Measurements from ENCODE around the gene LXN. TPM values are rescaled to one million over a fixed set of nuclear protein-coding genes. Genes with fewer than 3 reads are reported as not detected.

The LXN gene
- total RNA-seq, 1 experiment from 2014 or later: 301 TPM

DNA sequence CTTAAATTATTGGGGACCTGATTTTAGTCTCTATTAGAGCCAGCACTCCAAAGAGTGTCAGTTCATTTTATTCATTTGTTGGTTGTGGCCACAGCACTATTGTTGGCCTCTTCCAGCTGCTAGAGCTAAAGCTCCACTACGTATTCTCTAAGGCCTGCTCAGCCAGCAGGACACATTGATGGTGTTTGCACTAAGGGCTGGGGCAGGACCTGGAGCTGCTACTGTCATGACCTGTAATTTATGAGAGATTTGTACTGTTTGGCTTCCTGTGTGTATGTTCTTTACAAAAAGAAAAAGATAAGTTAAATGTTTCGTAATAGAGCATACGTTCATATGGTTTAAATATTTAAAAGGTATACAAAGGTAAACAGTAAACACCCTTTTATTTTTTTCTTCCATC, 20.0 kb downstream of the LXN start:
- H3K27me3 ChIP-seq (ENCODE audit: control insufficient read depth, insufficient read depth, low read length): no peaks in the 10 kb centered on the region
- no peak for ATAC-seq
- DNase-seq (ENCODE audit: low read depth, low spot score): no peak
- TF ChIP-seq SIN3A (IDR thresholded peaks at IDR 0.05; ENCODE audit: borderline replicate concordance, insufficient read depth, low read depth, low read length): no peak
- TF ChIP-seq TCF7L2 (IDR thresholded peaks at IDR 0.05; ENCODE audit: low read depth, low read length): no peak
- TF ChIP-seq, protein P1, sequence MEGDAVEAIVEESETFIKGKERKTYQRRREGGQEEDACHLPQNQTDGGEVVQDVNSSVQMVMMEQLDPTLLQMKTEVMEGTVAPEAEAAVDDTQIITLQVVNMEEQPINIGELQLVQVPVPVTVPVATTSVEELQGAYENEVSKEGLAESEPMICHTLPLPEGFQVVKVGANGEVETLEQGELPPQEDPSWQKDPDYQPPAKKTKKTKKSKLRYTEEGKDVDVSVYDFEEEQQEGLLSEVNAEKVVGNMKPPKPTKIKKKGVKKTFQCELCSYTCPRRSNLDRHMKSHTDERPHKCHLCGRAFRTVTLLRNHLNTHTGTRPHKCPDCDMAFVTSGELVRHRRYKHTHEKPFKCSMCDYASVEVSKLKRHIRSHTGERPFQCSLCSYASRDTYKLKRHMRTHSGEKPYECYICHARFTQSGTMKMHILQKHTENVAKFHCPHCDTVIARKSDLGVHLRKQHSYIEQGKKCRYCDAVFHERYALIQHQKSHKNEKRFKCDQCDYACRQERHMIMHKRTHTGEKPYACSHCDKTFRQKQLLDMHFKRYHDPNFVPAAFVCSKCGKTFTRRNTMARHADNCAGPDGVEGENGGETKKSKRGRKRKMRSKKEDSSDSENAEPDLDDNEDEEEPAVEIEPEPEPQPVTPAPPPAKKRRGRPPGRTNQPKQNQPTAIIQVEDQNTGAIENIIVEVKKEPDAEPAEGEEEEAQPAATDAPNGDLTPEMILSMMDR (IDR thresholded peaks at IDR 0.05): no peak
- no peak for TF ChIP-seq POLR2AphosphoS5 (IDR thresholded peaks at IDR 0.05; ENCODE audit: low read depth, low read length)
- TF ChIP-seq, protein P2, sequence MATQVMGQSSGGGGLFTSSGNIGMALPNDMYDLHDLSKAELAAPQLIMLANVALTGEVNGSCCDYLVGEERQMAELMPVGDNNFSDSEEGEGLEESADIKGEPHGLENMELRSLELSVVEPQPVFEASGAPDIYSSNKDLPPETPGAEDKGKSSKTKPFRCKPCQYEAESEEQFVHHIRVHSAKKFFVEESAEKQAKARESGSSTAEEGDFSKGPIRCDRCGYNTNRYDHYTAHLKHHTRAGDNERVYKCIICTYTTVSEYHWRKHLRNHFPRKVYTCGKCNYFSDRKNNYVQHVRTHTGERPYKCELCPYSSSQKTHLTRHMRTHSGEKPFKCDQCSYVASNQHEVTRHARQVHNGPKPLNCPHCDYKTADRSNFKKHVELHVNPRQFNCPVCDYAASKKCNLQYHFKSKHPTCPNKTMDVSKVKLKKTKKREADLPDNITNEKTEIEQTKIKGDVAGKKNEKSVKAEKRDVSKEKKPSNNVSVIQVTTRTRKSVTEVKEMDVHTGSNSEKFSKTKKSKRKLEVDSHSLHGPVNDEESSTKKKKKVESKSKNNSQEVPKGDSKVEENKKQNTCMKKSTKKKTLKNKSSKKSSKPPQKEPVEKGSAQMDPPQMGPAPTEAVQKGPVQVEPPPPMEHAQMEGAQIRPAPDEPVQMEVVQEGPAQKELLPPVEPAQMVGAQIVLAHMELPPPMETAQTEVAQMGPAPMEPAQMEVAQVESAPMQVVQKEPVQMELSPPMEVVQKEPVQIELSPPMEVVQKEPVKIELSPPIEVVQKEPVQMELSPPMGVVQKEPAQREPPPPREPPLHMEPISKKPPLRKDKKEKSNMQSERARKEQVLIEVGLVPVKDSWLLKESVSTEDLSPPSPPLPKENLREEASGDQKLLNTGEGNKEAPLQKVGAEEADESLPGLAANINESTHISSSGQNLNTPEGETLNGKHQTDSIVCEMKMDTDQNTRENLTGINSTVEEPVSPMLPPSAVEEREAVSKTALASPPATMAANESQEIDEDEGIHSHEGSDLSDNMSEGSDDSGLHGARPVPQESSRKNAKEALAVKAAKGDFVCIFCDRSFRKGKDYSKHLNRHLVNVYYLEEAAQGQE (IDR thresholded peaks at IDR 0.05; ENCODE audit: insufficient read depth in 1 of 2, low read depth in 2 of 2, low read length in 1 of 2): no peak
- intact Hi-C loops (cut with micrococcal nuclease; ENCODE audit: unreplicated experiment): no loop called here
- peaks cover 75% of the 10 kb centered on the region for H3K36me3 ChIP-seq (ENCODE audit: control insufficient read depth, insufficient read depth, low read length)
- no TSS peak for BruUV-seq (replicated peaks)
- peaks cover 9% of the 10 kb centered on the region for H3K4me1 ChIP-seq (ENCODE audit: control insufficient read depth, insufficient read depth, low read length)
- H3K4me3 ChIP-seq (ENCODE audit: low read depth in 2 of 2, low read length in 2 of 2): no peak overlapping the region
- H3K9me3 ChIP-seq (ENCODE audit: control insufficient read depth, insufficient read depth, low read depth, low read length): no peaks in the 10 kb centered on the region
- CTCF ChIA-PET: interaction anchor here (0.6 kb wide), 1 partner anchor 77 kb away, joined by 5 read pairs; no protein-coding TSS in a partner anchor
- POLR2A ChIA-PET: no interaction called here
- no peak overlapping the region for H3K27ac ChIP-seq (ENCODE audit: low read length)
- in situ Hi-C loops (cut with HindIII; ENCODE audit: low pct_unique_long_range_greater_than_20kb, low sequenced_read_pairs): no loop called here

DNA sequence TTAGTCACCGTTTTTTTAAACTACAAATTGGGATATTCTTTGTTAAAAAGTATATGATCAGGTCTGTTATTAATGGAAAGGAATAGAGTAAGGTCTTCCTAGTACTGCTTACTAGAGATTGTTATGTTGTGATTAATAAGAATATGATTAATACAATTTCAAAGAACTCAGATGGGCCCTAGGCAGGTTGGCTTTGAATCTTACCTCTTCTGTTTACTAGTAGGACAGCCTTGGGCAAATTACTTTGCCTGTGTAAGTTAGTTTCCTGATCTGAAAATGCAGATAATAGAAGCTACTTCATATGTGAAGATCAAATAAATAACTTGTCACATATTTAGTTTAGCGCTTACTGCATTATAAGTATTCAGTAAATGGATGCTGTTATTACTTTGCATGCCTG, 21.3 kb downstream of the LXN start:
- Histone ChIP-seq H3K4me1 (ENCODE audit: control insufficient read depth, insufficient read depth, low read length) (peaks cover 15% of the 10 kb centered on the region), H3K27me3 (ENCODE audit: control insufficient read depth, insufficient read depth, low read length) (no peaks in the 10 kb centered on the region), H3K27ac (ENCODE audit: low read length) (no peak overlapping the region), H3K4me3 (ENCODE audit: low read depth in 2 of 2, low read length in 2 of 2) (no peak overlapping the region), H3K9me3 (ENCODE audit: control insufficient read depth, insufficient read depth, low read depth, low read length) (no peaks in the 10 kb centered on the region), H3K36me3 (ENCODE audit: control insufficient read depth, insufficient read depth, low read length) (peaks cover 77% of the 10 kb centered on the region)
- ATAC-seq (no peak), DNase-seq (ENCODE audit: low read depth, low spot score) (no peak)
- in situ Hi-C loops (cut with HindIII; ENCODE audit: low pct_unique_long_range_greater_than_20kb, low sequenced_read_pairs) (no loop called here), intact Hi-C loops (cut with micrococcal nuclease; ENCODE audit: unreplicated experiment) (no loop called here)
- TF ChIP-seq TCF7L2 (IDR thresholded peaks at IDR 0.05; ENCODE audit: low read depth, low read length) (no peak), SIN3A (IDR thresholded peaks at IDR 0.05; ENCODE audit: borderline replicate concordance, insufficient read depth, low read depth, low read length) (no peak), POLR2AphosphoS5 (IDR thresholded peaks at IDR 0.05; ENCODE audit: low read depth, low read length) (no peak)
- TF ChIP-seq, protein P1 (IDR thresholded peaks at IDR 0.05): no peak
- TF ChIP-seq, protein P2 (IDR thresholded peaks at IDR 0.05; ENCODE audit: insufficient read depth in 1 of 2, low read depth in 2 of 2, low read length in 1 of 2): no peak
- ChIA-PET CTCF (no interaction called here), POLR2A (interaction anchor here (0.6 kb wide), 1 partner anchor 398 kb away, joined by 3 read pairs; no protein-coding TSS in a partner anchor)
- BruUV-seq (replicated peaks): no TSS peak

All from Panc1 (cell line).